C4-2B (cell line): ENCODE data around the gene DENND1C.

Experiments
- CTCF ChIP-seq: fragments of 450-650 bp; conservative IDR thresholded peaks from 2 replicates; pipeline ENCODE4 v1.5.1; 2017; ENCODE audit warnings: mild to moderate bottlenecking
- ZFX ChIP-seq: fragments of 450-650 bp; IDR thresholded peaks from 2 replicates; pipeline ENCODE4 v1.6.1; 2017

GRCh38 chr19:6510618-6511017 lies 29.0 kb upstream of the DENND1C start:
- no peak for TF ChIP-seq CTCF
- no peak for TF ChIP-seq ZFX
